Activated CD8-positive, alpha-beta T cell treated with anti-CD3 and anti-CD28 coated beads for 36 hours (primary cell): ENCODE measurements around the gene SPATS2L. TPM values are rescaled to one million over a fixed set of nuclear protein-coding genes. Genes with fewer than 3 reads are reported as not detected.
A peak's percentile ranks its signal among the peaks of the same experiment; 100 is the strongest.

Experiments
- ATAC-seq: fragments of 200-7000 bp; cut with Tn5 transposase; one replicate; pipeline ENCODE4 v1.10.0; 2021; ENCODE audit warnings: mild to moderate bottlenecking, moderate library complexity
- CTCF ChIA-PET: fragments of 350-600 bp; sonication (Branson Sonifier 250); formaldehyde crosslinking; loops from one replicate; lab custom pipeline; 2021; ENCODE audit warnings: antibody characterized with exemption; lab: Charles Lee
- POLR2A ChIA-PET: fragments of 350-600 bp; sonication (Branson Sonifier 250); formaldehyde crosslinking; loops from one replicate; lab custom pipeline; 2021; ENCODE audit warnings: antibody characterized with exemption; lab: Charles Lee
- DNase-seq: peaks from one replicate; pipeline ENCODE4 v3.0.0-alpha.2; 2020
- H3K27ac Mint-ChIP-seq: one replicate; pipeline ENCODE4 v1.8.0; 2021; ENCODE audit warnings: mild to moderate bottlenecking, mixed read lengths
- H3K27me3 Mint-ChIP-seq: one replicate; pipeline ENCODE4 v1.8.0; 2021; ENCODE audit warnings: mixed read lengths
- H3K36me3 Mint-ChIP-seq: one replicate; pipeline ENCODE4 v1.8.0; 2021; ENCODE audit warnings: low read depth, mixed read lengths
- H3K4me1 Mint-ChIP-seq: one replicate; pipeline ENCODE4 v1.8.0; 2021; ENCODE audit warnings: low read depth, mixed read lengths
- H3K4me3 Mint-ChIP-seq: one replicate; pipeline ENCODE4 v1.8.0; 2021; ENCODE audit warnings: mild to moderate bottlenecking, moderate library complexity, mixed read lengths
- H3K9me3 Mint-ChIP-seq: one replicate; pipeline ENCODE4 v1.8.0; 2021; ENCODE audit warnings: mixed read lengths
- intact Hi-C: fragments of 100-400 bp; cut with micrococcal nuclease; formaldehyde crosslinking; loops from one replicate; pipeline ENCODE4 v1.10.0; 2022
- total RNA-seq, 2 experiments: library from RNA; stranded (reverse); gene quantifications; one replicate each; pipeline ENCODE4 v1.2.3, GENCODE V29; 2021
- TF ChIP-seq, protein P1 (sequence below): fragments of 200-600 bp; IDR thresholded peaks from one replicate; pipeline ENCODE4 v1.8.0; 2022; ENCODE audit warnings: antibody characterized with exemption, mild to moderate bottlenecking

Gene SPATS2L
- total RNA-seq, 2 experiments from 2014 or later = 5.7 to 9.0 TPM

DNA sequence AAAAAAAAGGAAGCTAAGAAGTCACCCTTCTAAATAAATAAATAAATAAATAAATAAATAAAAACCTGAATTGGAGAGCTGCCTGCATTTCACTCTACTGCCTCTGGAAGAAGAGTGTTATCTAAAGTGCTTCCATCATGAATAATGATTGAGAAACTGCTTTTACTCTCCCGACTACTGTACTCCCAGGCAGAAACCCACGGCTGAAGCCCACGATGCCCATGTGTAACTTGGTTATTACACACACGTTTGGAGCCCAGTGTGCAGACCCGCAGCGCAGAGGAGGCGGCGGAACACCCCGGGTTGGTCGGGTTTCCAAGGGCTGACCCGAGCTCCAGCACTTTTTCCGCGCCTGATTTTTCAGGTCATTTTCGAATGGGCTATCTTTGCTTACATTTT lies 697 bp upstream of the SPATS2L start:
- peak; percentile 16 for DNase-seq
- TF ChIP-seq, protein P1, sequence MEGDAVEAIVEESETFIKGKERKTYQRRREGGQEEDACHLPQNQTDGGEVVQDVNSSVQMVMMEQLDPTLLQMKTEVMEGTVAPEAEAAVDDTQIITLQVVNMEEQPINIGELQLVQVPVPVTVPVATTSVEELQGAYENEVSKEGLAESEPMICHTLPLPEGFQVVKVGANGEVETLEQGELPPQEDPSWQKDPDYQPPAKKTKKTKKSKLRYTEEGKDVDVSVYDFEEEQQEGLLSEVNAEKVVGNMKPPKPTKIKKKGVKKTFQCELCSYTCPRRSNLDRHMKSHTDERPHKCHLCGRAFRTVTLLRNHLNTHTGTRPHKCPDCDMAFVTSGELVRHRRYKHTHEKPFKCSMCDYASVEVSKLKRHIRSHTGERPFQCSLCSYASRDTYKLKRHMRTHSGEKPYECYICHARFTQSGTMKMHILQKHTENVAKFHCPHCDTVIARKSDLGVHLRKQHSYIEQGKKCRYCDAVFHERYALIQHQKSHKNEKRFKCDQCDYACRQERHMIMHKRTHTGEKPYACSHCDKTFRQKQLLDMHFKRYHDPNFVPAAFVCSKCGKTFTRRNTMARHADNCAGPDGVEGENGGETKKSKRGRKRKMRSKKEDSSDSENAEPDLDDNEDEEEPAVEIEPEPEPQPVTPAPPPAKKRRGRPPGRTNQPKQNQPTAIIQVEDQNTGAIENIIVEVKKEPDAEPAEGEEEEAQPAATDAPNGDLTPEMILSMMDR = no peak
- Mint-ChIP-seq H3K36me3 (no peaks in the 10 kb centered on the region), H3K4me3 (peak overlapping the region; percentile 72), H3K4me1 (peaks cover 8% of the 10 kb centered on the region), H3K9me3 (no peaks in the 10 kb centered on the region), H3K27ac (no peak overlapping the region), H3K27me3 (peaks cover 35% of the 10 kb centered on the region)
- no peak for ATAC-seq
- ChIA-PET CTCF (interaction anchor here (1.0 to 2.4 kb wide), 5 partner anchors 66 to 176 kb away, joined by 3 to 11 read pairs (median 4); no protein-coding TSS in a partner anchor), POLR2A (no interaction called here)
- intact Hi-C loops = loop anchor here (10.0 kb wide), 1 partner anchor 159 kb away; no protein-coding TSS in a partner anchor

DNA sequence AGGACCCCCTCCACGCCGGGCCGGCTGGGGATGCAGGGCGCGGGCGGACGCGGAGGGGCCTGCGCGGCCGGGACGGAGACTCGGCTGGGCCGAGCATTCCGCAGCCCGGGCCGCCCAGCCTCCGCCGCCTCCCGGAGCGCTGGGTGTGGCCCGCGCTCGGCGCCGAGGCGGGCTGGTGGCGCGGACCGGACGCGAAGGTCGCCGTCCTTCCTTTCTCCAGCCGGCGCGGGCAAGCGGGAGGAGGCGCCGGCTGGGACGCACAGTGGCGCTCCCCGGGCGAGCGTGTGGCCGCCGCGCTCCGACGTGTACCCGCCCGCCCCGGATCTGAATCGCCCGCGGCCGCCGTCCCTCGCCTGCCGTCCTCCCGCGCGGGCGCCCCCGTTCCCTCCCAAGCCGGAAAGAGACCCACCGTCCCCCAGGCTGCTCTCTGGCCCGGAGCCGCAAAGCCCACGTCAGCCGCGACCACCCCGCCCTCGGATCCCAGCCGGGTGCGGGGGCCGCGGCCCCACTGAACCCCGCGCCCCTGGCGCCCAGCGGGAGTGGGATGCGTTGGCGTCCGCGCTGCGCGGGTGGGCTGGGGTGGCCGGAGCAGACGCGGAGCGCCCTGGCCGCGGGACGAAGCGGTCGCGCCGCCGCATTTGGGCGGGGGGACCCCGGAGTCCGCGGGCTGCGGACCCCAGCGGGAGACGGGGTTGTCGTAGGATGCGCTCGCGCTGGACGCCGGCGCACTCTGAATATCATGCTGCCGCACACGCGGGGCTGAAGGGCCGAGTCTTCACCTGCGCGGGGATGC lies 634 bp downstream of the SPATS2L start:
- Mint-ChIP-seq H3K36me3 (no peaks in the 10 kb centered on the region), H3K27ac (no peak overlapping the region), H3K27me3 (peaks cover 39% of the 10 kb centered on the region), H3K9me3 (no peaks in the 10 kb centered on the region), H3K4me3 (peak overlapping the region; percentile 64), H3K4me1 (peaks cover 8% of the 10 kb centered on the region)
- CTCF ChIA-PET = interaction anchor here (1.0 to 2.4 kb wide), 3 partner anchors 65 to 175 kb away, joined by 3 to 11 read pairs (median 9); no protein-coding TSS in a partner anchor
- DNase-seq (peak; percentile 32), ATAC-seq (peak; percentile 64)
- TF ChIP-seq, protein P1 = no peak
- POLR2A ChIA-PET = no interaction called here
- intact Hi-C loops = loop anchor here (10.0 kb wide), 1 partner anchor 158 kb away; no protein-coding TSS in a partner anchor

DNA sequence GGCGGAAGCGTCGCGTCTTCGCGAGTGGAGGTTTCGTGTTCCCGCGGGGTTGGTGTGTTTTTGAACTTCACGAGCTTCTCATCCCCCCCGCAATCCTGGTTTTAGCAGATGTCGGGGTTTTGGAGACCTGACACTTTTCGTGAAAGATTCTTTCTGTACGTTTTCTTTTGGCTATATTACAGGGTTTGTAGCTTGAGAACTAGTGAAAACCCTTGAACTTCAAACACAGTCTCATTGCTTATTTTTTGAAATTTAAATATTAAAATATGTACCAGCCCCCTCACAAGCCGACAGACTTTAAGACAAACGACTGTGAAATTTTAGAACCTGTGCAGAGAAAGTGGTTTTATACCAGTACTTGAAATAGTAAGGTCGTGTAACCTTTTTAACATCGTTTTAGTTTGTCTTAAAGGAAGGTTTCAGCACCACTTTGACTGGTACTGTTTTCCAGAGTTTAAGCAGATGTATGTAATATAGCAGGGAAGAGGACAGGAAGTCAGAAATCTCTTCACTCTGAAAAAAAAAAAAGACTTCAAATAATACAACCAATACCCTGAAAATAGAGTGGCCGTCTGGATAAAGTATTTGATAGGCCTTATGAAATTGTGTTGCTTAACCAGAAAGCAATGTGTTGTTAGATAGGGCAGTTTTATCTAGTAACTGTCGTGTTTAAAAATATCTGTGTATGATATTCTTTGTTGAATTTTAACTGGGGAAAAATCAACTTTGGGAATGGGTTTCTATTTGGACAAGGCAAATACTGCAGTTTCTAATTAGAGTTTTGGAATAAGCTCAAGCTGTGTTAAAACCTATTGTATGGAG lies 1.4 kb downstream of the SPATS2L start:
- ATAC-seq = no peak
- Mint-ChIP-seq H3K4me1 (peaks cover 8% of the 10 kb centered on the region), H3K27me3 (peaks cover 36% of the 10 kb centered on the region), H3K4me3 (peak overlapping the region; percentile 64), H3K36me3 (no peaks in the 10 kb centered on the region), H3K27ac (no peak overlapping the region), H3K9me3 (no peaks in the 10 kb centered on the region)
- ChIA-PET POLR2A (interaction anchor here (0.9 kb wide), 1 partner anchor 159 kb away, joined by 3 read pairs; no protein-coding TSS in a partner anchor), CTCF (interaction anchor here (1.6 kb wide), 1 partner anchor 9 kb away, joined by 4 read pairs; no protein-coding TSS in a partner anchor)
- intact Hi-C loops = loop anchor here (10.0 kb wide), 1 partner anchor 157 kb away; no protein-coding TSS in a partner anchor
- no peak for DNase-seq
- TF ChIP-seq, protein P1 = no peak

DNA sequence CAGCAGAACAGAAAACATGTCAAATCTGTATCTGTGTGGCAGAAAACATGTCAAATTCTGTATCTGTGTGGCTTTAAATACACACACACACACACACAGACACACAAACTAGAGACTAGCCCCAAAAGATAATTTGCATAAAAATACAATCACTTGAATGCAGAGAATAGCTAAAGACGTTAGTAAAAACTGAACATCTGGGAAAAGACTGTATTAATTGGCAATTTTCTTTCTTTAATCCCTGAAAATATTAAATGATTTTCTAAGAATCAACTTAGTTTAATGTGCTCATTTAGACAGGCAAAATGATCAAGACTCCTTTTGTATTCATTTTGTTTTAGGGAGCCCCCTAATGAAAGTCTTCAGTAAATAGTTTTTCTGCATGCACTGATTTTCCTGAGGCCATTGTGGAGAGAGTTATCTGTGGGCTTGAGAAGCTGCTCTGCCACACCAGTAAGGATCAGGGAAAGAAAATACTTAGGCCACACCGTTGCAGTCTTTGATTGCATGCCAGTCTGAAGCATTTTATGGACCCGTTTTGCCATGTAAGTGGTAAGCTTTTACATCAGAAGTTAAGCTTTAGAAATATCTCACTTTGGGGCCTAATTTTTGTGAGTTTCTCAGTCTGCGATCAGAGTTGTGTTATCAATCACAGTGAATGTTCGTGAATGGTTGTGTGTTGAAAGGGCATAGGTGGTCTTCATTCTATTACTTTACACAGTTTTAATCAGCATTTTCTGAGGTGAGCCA lies 2.2 kb downstream of the SPATS2L start:
- DNase-seq = no peak
- peaks cover 33% of the 10 kb centered on the region for H3K27me3 Mint-ChIP-seq
- intact Hi-C loops = loop anchor here (10.0 kb wide), 1 partner anchor 156 kb away; no protein-coding TSS in a partner anchor
- no peak overlapping the region for H3K27ac Mint-ChIP-seq
- TF ChIP-seq, protein P1 = no peak
- no peak overlapping the region for H3K4me3 Mint-ChIP-seq
- no peaks in the 10 kb centered on the region for H3K36me3 Mint-ChIP-seq
- ChIA-PET CTCF (interaction anchor here (1.6 kb wide), 1 partner anchor 10 kb away, joined by 4 read pairs; no protein-coding TSS in a partner anchor), POLR2A (interaction anchor here (0.9 kb wide), 1 partner anchor 158 kb away, joined by 3 read pairs; no protein-coding TSS in a partner anchor)
- no peaks in the 10 kb centered on the region for H3K9me3 Mint-ChIP-seq
- peaks cover 8% of the 10 kb centered on the region for H3K4me1 Mint-ChIP-seq
- no peak for ATAC-seq
